ENCODE data around the gene HACD4. TPM values are rescaled to one million over a fixed set of nuclear protein-coding genes. Genes with fewer than 3 reads are reported as not detected.

HACD4 gene
- total and polyA plus RNA-seq, 2 experiments from 2014 or later = 1.7 to 2.5 TPM

DNA sequence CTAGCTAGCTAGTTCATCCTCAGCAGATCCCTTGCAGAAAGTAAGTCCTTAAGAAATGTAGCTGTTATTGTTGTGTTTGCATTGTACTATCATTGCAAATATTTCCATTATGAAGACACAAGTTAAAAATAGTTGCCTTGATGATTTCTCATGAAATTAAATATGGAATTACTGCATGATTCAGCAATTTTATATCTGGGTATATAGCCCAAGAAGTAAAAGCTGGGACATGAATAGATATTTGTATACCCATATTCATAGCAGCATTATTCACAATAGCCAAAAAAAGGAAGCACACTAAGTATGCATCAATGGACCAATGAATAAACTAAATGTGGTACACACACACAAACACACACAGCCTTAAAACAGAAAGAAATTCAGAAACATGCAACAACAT, 39.5 kb upstream of the HACD4 start (continued):
- no peak for TF ChIP-seq ZNF331 (CRISPR knock-in tag; IDR thresholded peaks at IDR 0.05; ENCODE audit: low read depth)

DNA sequence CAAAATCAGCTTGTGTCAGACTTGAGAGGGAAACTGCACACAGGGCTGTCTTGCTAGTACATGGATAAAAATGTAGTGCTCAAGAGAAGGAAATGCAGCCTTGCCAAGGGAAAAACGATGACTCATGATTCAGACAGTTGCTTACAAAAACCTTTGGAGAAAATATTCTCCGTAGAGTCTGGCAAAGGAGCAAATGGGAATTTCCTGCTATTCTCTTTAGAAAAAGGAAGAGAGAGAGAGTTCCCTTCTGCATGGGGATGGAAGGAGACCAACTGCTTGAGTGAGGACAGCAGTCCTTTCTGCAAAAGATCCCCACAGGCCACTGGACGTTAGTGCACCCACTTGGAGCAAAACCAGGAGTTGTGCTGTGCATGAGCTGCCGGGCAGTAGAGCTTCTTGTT, 38.7 kb upstream of the HACD4 start:
- Mint-ChIP-seq H3K27me3 (ENCODE audit: insufficient read depth, low read depth, poor library complexity) (peaks cover 2% of the 10 kb centered on the region), H3K4me1 (peaks cover 6% of the 10 kb centered on the region; the same call in 2 of the 3 replicates), H3K36me3 (ENCODE audit: low read depth) (no peaks in the 10 kb centered on the region), H3K9me3 (no peaks in the 10 kb centered on the region), H3K4me3 (no peak overlapping the region), H3K27ac (no peak overlapping the region)
- Histone ChIP-seq H3K79me2 (replicated peaks; ENCODE audit: insufficient read depth) (no peaks in the 10 kb centered on the region), H3K36me3 (ENCODE audit: insufficient read depth) (no peaks in the 10 kb centered on the region), H4K20me1 (replicated peaks; ENCODE audit: insufficient read depth) (no peaks in the 10 kb centered on the region), H3K27ac (ENCODE audit: low read depth) (no peak overlapping the region), H3K9me2 (ENCODE audit: insufficient read depth) (no peaks in the 10 kb centered on the region), H3K4me2 (no peak overlapping the region), H3K4me3 (no peak overlapping the region), H3F3A (replicated peaks; ENCODE audit: low read depth) (no peaks in the 10 kb centered on the region), H3K27me3 (ENCODE audit: insufficient read depth) (no peaks in the 10 kb centered on the region), H2AFZ (peak overlapping the region; percentile 11; the same call in 1 of the 2 replicates), H3K4me1 (ENCODE audit: insufficient read depth) (0 out of 2 replicates have a peak, but pooled peaks cover 4% of the 10 kb centered on the region)
- DNase-seq (ENCODE audit: low spot score) (peak; percentile 49), ATAC-seq (peak; percentile 83)
- TF ChIP-seq POLR2AphosphoS5 (IDR thresholded peaks at IDR 0.05; ENCODE audit: low read depth) = no peak
- TF ChIP-seq JUNB (IDR thresholded peaks at IDR 0.05; ENCODE audit: unreplicated experiment) = no peak
- TF ChIP-seq, protein P1, sequence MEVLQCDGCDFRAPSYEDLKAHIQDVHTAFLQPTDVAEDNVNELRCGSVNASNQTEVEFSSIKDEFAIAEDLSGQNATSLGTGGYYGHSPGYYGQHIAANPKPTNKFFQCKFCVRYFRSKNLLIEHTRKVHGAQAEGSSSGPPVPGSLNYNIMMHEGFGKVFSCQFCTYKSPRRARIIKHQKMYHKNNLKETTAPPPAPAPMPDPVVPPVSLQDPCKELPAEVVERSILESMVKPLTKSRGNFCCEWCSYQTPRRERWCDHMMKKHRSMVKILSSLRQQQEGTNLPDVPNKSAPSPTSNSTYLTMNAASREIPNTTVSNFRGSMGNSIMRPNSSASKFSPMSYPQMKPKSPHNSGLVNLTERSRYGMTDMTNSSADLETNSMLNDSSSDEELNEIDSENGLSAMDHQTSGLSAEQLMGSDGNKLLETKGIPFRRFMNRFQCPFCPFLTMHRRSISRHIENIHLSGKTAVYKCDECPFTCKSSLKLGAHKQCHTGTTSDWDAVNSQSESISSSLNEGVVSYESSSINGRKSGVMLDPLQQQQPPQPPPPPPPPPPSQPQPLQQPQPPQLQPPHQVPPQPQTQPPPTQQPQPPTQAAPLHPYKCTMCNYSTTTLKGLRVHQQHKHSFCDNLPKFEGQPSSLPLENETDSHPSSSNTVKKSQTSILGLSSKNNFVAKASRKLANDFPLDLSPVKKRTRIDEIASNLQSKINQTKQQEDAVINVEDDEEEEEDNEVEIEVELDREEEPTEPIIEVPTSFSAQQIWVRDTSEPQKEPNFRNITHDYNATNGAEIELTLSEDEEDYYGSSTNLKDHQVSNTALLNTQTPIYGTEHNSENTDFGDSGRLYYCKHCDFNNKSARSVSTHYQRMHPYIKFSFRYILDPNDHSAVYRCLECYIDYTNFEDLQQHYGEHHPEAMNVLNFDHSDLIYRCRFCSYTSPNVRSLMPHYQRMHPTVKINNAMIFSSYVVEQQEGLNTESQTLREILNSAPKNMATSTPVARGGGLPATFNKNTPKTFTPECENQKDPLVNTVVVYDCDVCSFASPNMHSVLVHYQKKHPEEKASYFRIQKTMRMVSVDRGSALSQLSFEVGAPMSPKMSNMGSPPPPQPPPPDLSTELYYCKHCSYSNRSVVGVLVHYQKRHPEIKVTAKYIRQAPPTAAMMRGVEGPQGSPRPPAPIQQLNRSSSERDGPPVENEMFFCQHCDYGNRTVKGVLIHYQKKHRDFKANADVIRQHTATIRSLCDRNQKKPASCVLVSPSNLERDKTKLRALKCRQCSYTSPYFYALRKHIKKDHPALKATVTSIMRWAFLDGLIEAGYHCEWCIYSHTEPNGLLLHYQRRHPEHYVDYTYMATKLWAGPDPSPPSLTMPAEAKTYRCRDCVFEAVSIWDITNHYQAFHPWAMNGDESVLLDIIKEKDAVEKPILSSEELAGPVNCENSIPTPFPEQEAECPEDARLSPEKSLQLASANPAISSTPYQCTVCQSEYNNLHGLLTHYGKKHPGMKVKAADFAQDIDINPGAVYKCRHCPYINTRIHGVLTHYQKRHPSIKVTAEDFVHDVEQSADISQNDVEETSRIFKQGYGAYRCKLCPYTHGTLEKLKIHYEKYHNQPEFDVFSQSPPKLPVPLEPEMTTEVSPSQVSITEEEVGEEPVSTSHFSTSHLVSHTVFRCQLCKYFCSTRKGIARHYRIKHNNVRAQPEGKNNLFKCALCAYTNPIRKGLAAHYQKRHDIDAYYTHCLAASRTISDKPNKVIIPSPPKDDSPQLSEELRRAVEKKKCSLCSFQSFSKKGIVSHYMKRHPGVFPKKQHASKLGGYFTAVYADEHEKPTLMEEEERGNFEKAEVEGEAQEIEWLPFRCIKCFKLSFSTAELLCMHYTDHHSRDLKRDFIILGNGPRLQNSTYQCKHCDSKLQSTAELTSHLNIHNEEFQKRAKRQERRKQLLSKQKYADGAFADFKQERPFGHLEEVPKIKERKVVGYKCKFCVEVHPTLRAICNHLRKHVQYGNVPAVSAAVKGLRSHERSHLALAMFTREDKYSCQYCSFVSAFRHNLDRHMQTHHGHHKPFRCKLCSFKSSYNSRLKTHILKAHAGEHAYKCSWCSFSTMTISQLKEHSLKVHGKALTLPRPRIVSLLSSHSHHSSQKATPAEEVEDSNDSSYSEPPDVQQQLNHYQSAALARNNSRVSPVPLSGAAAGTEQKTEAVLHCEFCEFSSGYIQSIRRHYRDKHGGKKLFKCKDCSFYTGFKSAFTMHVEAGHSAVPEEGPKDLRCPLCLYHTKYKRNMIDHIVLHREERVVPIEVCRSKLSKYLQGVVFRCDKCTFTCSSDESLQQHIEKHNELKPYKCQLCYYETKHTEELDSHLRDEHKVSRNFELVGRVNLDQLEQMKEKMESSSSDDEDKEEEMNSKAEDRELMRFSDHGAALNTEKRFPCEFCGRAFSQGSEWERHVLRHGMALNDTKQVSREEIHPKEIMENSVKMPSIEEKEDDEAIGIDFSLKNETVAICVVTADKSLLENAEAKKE (CRISPR knock-in tag; IDR thresholded peaks at IDR 0.05) = no peak
- TF ChIP-seq CREB1 (CRISPR knock-in tag; IDR thresholded peaks at IDR 0.05; ENCODE audit: low read depth) = no peak
- TF ChIP-seq NANOG (IDR thresholded peaks at IDR 0.05; ENCODE audit: borderline replicate concordance) = no peak
- TF ChIP-seq, protein P2, sequence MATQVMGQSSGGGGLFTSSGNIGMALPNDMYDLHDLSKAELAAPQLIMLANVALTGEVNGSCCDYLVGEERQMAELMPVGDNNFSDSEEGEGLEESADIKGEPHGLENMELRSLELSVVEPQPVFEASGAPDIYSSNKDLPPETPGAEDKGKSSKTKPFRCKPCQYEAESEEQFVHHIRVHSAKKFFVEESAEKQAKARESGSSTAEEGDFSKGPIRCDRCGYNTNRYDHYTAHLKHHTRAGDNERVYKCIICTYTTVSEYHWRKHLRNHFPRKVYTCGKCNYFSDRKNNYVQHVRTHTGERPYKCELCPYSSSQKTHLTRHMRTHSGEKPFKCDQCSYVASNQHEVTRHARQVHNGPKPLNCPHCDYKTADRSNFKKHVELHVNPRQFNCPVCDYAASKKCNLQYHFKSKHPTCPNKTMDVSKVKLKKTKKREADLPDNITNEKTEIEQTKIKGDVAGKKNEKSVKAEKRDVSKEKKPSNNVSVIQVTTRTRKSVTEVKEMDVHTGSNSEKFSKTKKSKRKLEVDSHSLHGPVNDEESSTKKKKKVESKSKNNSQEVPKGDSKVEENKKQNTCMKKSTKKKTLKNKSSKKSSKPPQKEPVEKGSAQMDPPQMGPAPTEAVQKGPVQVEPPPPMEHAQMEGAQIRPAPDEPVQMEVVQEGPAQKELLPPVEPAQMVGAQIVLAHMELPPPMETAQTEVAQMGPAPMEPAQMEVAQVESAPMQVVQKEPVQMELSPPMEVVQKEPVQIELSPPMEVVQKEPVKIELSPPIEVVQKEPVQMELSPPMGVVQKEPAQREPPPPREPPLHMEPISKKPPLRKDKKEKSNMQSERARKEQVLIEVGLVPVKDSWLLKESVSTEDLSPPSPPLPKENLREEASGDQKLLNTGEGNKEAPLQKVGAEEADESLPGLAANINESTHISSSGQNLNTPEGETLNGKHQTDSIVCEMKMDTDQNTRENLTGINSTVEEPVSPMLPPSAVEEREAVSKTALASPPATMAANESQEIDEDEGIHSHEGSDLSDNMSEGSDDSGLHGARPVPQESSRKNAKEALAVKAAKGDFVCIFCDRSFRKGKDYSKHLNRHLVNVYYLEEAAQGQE (IDR thresholded peaks at IDR 0.05; ENCODE audit: unreplicated experiment) = no peak
- TF ChIP-seq, protein P3, sequence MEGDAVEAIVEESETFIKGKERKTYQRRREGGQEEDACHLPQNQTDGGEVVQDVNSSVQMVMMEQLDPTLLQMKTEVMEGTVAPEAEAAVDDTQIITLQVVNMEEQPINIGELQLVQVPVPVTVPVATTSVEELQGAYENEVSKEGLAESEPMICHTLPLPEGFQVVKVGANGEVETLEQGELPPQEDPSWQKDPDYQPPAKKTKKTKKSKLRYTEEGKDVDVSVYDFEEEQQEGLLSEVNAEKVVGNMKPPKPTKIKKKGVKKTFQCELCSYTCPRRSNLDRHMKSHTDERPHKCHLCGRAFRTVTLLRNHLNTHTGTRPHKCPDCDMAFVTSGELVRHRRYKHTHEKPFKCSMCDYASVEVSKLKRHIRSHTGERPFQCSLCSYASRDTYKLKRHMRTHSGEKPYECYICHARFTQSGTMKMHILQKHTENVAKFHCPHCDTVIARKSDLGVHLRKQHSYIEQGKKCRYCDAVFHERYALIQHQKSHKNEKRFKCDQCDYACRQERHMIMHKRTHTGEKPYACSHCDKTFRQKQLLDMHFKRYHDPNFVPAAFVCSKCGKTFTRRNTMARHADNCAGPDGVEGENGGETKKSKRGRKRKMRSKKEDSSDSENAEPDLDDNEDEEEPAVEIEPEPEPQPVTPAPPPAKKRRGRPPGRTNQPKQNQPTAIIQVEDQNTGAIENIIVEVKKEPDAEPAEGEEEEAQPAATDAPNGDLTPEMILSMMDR (conservative IDR thresholded peaks at IDR 0.05; ENCODE audit: low read depth in 2 of 2) = peak in 1 of 2 experiments; percentile 38; a peak in 2 of 4 replicates

Data from GM23338 (cell line).